KG1 (cell line): ENCODE data around the gene GAS2.

Experiments used
- DNase-seq: peaks from one replicate; lab custom pipeline; 2025; lab: John Stamatoyannopoulos, UW

GAS2 gene

DNA sequence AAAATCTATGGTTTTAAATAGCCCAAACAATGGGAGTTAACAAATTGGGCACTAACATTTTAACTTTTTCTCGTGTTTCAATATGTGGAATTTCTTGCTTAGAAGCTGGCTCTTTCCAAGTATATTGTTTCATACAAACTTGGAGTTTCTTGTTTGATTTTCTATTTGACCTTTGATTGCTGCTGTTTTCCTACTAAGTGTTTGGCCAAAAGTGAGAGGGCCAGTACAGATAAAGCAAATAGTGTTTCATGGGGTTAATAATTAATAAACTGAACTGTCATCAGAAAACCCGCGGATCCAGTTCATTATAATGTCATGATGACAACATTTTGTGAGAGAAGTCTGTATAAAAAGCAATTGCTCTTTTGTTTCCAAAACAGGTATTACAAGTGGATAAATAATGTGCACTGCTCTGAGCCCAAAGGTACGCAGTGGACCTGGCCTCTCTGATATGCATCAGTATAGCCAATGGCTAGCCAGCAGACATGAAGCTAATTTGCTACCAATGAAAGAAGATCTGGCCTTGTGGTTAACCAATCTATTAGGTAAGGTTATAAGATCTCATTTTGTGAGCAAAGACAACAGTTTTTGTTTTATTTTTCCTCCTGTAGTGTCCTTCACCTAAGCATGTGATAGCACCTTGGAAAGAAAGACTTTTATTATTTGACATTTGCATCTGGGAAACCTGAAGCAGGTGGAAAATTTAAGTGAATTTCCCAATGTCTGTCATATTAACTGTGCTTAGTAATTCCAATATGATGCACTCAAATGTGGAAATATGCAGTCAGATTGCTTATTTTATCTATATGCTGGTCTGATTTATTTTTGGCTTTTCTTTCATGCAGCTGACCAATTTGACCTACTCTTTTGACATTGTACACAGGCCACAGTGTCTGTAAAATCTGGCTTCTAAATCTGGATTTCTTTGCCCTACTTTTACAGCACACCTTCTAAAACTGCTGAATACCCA is 8.3 kb downstream of the GAS2 start:
- no peak for DNase-seq

DNA sequence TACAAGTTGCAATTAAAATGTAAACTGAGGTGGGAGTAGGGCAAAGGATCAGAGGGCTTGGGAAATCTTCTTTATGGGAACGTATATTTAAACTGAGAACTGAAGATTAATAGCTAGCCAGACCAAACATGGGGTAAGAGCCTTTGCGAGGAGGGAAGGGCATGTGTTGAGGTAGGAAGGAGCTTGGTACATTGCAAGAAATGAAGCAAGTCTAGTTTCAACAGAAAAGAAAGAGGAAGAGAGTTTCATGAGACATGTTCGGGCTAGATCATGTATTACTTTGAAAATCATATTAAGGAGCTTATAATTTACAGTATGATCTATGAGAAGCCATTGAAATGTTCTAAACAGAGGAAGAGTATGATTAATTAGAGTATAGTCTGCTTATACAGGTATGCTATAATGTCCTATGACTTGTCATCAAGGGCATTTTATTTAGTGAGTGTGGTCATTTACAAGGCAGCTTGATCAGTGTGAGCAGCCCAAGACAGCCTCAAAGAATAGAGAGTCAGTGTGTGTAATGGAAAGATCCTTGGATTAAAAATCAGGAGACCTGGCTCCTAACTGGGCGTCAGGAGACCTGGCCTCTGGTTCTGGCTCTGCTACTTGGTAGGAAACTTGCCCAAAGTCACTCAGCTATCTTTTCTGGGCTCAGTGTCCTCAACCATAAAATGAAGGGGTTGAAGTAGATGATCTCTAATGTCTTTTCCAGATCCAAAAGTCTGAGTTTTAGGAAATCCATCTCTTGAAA is 10.9 kb downstream of the GAS2 start:
- no peak for DNase-seq

DNA sequence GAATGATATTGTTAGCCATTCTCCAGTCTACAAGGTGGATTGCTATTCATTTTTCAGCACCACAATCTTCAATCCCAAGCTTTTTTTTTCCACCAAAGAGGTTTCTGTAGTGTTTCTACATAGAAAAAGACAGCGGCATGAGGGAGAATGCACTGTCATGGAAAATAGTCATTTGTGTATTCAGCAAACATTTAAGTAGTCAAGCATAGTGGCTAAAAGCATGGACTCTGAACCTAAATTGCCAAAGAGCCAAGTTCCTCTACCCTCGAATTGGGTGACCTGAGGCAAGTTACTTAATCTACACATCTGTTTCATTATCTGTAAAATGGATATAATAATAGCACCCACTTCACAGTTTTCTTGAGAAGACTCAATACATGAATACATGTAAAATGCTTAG is 14.2 kb downstream of the GAS2 start:
- no peak for DNase-seq

DNA sequence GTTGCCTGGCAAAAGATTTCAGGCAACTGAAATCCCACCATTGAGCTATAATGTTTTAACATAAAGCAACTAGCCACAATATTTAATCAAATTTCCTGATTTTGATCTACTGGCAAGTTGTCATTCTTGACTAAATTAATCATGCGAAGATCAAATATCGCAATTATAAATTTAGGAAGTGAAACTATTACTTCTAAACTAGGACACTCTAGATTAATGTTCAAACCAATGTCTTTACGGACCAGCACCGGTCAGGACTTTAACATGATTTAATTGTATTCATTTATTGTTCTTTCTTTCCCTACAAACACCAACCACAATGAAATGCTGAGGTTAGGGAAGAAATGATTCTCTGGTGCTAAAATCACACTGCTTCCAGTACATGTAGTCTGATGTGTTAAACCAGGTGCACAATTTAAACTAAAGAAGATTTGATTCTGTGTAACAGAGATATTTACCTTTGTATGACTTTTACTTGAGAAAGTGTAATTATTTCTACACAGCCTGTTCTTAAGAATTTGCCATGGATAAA is 14.9 kb downstream of the GAS2 start:
- DNase-seq, result no peak

DNA sequence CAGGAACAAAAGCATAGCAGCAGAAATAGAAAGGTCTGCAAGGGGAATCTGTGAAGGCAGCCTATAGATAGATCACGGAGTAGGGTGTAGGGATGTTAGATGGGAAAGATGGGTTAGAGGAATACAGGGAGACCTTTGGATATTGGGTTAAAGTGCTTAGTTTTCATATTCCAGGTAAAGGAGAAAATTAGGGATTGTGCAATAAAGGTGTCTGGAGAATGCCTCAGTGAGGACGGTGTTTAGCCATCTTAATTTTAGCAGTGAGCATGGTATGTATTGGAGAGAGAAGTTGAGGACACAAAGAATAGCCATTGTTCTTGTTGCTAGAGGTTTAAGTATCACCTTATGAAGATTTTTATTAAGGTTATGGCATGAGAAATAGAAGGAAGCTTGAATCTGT is 17.7 kb downstream of the GAS2 start:
- no peak for DNase-seq

DNA sequence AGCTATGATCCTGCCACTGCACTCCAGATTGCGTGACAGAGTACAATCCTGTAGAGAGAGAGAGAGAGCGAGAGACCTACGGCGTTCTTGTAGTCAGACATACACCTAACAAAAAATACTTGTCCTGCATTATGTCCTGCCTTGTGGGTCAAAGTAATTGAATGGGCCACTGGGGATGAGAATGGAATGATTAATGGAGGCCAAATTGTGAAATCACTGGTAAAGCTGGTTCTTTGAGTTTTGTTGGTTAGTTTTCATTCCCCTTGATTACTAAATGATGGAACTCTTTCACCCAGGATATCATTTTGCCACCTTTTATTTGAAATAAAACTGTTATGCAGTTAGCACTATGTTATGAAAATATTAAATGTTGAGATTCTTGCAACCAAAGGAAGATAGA is 18.7 kb downstream of the GAS2 start:
- DNase-seq, result no peak

DNA sequence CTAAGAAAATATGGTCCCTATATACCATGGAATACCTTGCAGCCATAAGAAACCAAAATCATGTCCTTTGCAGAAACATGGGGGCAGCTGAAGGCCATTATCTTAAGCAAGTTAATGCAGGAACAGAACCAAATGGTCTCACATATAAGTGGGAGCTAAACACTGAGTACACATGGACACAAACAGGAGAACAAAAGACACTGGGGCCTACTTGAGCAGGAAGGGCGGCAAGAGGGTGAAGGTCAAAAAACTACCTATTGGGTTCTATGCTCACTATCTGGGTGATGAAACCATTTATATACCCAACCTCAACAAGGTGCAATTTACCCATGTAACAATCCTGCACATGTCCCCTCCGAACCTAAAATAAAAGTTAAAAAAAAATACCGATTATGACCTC is 22.5 kb downstream of the GAS2 start:
- DNase-seq, result no peak

DNA sequence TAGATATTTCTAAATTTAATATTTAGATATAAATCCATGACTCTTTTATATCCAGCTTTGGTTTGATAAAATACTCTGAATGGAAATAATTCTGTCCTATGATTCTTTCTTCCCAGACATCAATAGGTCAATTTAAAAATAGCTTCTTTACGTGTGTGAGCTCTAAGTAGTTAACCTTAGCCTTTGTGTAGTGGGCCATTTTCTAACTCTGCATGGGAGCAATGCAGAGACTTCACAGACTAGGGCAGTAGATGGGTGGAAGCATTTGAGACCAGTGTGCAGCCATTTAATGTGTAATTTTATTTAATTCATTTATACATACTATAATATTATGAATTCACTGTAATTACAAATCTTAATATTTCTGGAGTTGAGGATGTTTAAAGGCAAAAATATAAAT is 23.8 kb downstream of the GAS2 start:
- DNase-seq, result no peak

DNA sequence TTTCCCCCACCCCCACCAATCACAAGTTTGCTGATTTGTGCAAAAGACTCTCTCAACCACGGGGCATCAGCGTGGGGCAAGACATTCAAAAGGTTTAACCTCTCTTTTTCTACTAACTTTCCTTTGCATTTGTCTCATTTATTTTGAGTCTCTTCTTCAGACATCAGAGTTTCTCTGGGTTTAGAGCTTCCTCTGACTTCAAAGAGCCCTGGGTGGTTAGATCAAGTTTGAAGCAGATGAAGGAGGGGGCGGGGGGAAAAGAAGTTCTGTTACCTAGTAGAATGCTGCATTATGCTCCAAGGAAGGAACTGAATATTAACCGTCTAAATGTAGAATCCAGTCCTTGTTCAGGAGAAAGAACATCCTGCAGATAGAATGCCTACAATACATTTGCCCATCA is 24.5 kb downstream of the GAS2 start:
- no peak for DNase-seq

DNA sequence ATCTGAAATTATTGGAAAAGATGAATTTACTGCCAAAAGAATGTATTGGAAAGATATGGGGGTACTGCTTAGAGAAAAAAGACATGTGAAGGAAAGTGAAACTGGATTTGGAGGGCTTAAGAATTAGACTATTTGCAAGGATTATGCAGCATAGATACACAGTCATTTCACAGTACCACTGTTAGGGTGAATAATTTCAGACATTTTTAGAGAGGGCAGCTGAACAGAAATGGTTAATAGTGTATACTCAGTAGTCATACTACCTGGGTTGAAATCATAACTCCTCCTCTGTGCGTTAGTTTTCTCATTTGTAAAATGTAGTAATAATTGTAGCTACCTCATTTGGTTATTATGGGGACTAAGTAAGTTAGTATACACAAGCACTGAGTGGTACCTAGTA is 33.0 kb downstream of the GAS2 start:
- DNase-seq, result no peak

DNA sequence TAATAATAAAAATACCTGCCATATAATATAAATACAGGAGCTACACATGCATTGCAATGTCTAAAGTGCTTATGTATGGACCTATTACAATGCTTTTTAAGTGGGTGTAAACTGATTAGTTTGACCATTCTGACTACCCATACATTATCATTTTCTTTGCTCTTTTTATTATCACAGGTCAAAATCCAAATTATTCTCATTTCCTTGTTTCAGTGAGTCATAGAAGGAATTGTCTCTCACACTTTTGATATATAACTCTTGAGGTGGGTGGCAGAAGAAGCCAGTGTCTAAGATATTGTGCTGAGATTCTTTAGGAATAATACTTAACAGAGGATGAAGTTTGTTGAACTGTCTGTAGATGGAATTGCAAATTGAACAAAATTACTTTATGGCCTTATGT is 35.6 kb downstream of the GAS2 start:
- no peak for DNase-seq

DNA sequence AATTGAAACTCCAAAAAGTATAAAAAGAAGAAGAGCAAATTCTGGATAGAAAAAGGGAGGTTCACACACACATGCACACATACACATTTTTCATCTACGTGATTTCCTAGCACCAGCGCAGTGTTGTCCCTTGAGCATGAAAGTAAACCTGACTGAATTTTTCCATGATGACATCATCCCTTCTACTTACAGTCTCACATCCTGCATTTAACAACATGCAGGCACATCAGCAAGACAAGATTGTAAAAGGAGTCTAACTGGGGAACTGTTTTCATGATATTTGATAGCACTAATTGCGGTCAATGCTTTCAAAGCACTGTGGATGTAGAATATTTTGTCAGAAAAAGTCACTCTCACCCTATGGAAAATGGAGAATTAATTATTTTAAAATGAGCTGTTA is 36.6 kb downstream of the GAS2 start:
- no peak for DNase-seq

DNA sequence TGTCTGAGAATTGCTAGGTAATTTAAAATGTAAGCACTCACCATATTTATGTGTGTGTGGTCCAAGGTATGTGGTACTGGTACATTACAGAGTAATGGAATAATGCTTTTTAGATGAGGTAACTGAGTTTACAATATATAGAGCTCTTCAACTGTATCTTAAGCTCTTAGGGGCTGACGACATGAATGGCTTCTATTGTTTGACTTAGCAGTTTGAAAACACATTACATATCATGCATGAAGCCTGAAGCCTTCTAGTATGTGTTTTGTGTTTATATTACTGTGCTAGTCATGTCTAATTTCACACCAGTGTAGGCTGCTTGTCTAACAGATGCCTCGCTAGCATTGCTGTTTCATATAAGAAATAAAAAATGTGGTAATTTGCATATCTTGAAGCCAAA is 37.2 kb downstream of the GAS2 start:
- DNase-seq, result no peak

DNA sequence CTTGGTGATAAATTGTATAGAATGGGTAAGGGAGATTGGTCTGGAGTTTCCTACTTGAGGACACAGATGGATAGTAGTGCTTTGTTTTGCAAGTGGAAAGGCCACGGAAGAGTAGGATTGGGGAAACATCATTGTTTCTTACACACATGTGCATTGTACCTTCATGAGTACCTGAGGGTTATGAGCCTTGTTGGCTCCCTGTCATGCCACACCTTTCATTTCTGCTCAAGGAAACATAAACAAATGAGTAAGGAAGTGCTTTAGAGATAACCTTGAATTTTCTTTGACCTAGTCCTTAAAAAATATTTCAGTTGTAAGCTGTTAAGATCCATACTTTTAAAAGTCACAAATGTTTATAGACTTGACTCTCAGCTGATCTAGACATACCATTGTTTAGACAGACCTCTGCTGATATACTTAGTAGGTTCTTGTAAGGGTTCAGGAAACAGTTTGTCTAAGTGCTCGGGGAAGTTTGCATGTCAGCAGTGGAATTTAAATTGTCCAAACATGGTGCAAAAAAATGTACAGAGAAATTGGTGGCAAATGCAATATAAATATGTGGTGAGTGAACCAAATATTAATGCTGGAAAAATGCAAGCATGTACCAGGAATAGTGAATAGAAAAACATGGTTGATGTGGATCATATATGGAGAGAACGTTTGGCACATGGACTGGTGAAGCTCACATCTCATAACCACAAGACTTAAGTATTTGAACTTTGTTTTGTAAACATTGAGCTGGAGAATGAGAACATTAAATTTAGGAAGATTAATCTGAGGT is 40.9 kb downstream of the GAS2 start:
- DNase-seq, result no peak

DNA sequence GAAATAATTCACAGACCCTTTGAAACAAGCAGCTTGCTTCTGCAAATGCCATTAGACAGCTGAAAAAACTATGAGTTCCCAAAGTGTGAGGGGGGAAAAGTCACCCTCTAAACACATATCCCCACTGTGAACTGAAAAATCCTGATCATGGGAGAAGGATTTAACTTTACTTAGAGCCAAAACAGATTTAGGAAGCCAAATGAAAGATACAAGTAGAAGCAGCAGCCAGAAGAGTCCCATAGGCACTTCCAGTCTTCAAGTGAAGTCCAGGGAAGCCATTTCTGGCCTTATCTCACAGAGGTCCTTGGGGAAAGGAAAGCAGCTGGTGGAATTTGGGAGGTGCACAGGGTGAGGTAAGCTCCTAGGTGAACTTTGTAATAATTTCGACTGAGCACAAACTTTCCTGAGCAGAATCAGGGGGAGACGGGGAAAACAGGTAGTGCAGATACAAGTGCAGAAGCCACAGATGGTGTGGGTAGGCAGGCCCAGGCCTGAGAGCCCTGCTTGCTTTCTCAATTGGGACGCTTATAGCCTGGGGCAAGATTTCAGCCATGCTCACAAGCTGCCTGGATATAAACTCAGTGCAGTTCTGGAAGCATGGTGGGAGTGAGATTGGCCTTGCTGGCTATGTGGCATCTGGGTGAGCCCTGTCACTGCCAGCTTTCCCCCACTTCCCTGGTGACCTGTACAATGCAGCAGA is 44.8 kb downstream of the GAS2 start:
- DNase-seq, result no peak

DNA sequence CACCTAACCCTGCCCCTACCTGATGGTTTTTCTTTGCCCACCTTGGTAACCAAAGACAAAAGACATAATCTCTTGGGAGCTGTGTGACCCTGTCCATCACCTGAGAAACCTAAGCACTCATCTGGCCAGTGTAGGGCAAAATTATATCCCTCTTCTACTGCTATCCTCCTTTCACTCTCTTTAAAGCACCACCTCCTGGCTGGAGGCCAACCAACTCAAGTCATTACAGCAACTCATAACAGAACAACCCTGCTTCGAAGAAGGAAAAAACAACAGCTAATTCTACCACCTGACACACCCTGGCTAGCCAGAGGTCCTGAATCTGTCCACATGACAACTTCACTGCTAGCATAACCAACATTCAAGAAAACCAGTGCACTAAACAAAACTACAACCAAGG is 45.5 kb downstream of the GAS2 start:
- no peak for DNase-seq

DNA sequence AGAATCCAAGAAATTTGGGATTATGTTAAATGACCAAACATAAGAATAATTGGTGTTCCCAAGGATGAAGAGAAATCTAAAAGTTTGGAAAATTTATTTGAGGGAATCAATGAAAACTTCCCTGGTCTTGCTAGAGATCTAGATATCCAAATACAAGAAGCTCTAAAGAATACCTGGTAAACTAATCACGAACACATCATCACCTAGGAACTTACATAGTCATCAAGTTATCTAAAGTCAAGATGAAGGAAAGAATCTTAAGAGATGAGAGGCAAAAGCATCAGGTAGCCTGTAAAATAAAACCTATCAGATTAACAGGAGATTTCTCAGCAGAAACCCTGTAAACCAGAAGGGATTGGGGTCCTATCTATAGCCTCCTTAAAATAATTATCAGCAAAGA is 46.9 kb downstream of the GAS2 start:
- no peak for DNase-seq

DNA sequence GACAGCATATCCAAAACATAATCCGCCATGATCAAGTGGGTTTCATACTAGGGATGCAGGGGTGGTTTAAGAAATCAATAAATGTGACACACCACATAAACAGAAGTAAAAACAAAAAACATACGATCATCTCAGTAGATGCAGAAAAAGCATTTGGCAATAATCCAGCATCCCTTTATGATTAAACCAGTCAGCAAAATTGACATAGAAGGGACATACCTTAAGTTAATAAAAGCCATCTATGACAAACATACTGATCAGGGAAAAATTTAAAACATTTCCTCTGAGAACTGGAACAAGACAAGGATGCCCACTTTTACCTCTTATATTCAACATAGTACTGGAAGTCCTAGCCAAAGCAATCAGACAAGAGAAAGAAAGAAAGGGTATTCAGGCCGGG is 49.6 kb downstream of the GAS2 start:
- no peak for DNase-seq

DNA sequence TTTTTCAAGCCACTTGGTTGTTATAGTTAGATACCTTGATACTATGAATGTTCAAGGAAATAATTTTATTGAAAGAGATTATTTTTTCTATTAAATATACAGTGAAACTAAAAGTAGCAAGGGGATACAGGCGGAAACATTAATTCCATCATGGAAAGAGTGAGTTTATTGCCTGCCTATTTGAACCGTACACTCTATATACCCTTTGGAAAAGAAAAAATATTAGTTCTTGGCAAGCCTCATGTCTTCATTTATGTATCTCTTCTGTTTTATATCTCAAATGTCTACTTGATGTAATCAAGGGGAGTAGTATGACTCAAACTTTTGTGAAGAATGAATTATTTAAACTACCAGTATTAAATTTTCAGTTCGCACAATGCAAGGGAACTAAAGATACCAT is 54.0 kb downstream of the GAS2 start:
- no peak for DNase-seq

DNA sequence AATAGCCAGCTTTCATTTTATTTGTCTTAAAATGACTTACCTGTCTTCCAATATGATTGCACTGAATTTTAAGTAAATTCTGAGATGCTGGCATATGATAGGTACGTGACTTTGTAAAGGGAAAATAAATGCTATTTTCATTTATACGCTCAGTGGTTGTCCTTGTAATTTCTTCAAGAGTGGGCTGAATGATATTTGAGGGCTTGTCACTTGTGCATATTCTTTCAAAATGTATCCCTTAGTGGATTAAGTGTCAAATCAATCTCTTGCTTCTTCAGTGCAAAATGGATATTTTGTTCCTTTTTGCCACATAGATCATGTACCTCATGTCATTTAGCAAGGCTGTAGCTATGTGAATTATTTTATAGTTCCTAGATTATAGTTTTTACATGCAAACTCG is 56.9 kb downstream of the GAS2 start:
- DNase-seq, result no peak

DNA sequence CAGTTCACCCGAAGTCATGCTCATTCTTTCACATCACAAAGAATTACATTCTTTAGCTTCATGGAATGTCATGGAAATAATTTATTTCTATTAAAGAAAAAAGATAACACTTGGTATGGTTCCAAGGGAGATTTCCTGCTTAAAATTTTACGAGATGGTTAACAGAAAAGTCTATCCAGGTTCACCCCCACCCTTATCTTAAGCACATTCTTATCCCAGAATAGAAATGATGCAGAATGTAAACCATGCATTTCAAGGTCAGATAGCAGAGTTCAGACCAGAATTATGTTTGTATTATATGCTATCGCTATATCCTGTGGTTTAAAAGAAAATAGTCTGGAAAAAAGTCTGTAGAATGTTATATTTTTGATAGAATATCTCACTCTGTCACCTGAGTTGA is 58.7 kb downstream of the GAS2 start:
- no peak for DNase-seq
